HFFc6 (cell line): ENCODE measurements around the gene THAP7. TPM values are rescaled to one million over a fixed set of nuclear protein-coding genes. Genes with fewer than 3 reads are reported as not detected.
"Not testable (repeated sequence)": the region's sequence is repeated elsewhere in the genome, so short reads cannot be mapped to it uniquely, and the experiment has no call there.

Experiments
- DNase-seq: peaks from one replicate; pipeline ENCODE4 v3.0.0-alpha.2; 2018
- H3K27ac Mint-ChIP-seq: 2 replicates; pipeline ENCODE4 v1.8.0; 2020; ENCODE audit warnings: mild to moderate bottlenecking, mixed read lengths
- H3K27me3 Mint-ChIP-seq: 2 replicates; pipeline ENCODE4 v1.8.0; 2021; ENCODE audit warnings: mild to moderate bottlenecking, moderate library complexity, mixed read lengths; ENCODE audit not compliant: insufficient read depth
- H3K36me3 Mint-ChIP-seq: 2 replicates; pipeline ENCODE4 v1.8.0; 2021; ENCODE audit warnings: low read depth, mixed read lengths
- H3K4me1 Mint-ChIP-seq: 2 replicates; pipeline ENCODE4 v1.8.0; 2020; ENCODE audit warnings: low read depth, mixed read lengths
- H3K4me3 Mint-ChIP-seq: 2 replicates; pipeline ENCODE4 v1.8.0; 2020; ENCODE audit warnings: mild to moderate bottlenecking, moderate library complexity, mixed read lengths
- H3K9me3 Mint-ChIP-seq: 2 replicates; pipeline ENCODE4 v1.8.0; 2020; ENCODE audit warnings: mild to moderate bottlenecking, mixed read lengths
- total RNA-seq, 6 experiments: library from RNA; stranded (reverse); fragmentation: NEBNext Ultra II Directional; extraction: Animal tissue kit (Norgen Biotek cat#: 25700); gene quantifications; 2 replicates in 1 of 6; 3 replicates in 5 of 6; pipeline ENCODE4 v1.2.3, GENCODE V29; 2021
- TF ChIP-seq, protein P1 (sequence below): fragments of 200-600 bp; sonication (generic); IDR thresholded peaks from 2 replicates; pipeline ENCODE4 v1.5.0; 2021; ENCODE audit warnings: antibody characterized with exemption, mild to moderate bottlenecking

The THAP7 gene
- total RNA-seq, 6 experiments from 2014 or later = 17.8 to 23.1 (median 21.1) TPM

DNA sequence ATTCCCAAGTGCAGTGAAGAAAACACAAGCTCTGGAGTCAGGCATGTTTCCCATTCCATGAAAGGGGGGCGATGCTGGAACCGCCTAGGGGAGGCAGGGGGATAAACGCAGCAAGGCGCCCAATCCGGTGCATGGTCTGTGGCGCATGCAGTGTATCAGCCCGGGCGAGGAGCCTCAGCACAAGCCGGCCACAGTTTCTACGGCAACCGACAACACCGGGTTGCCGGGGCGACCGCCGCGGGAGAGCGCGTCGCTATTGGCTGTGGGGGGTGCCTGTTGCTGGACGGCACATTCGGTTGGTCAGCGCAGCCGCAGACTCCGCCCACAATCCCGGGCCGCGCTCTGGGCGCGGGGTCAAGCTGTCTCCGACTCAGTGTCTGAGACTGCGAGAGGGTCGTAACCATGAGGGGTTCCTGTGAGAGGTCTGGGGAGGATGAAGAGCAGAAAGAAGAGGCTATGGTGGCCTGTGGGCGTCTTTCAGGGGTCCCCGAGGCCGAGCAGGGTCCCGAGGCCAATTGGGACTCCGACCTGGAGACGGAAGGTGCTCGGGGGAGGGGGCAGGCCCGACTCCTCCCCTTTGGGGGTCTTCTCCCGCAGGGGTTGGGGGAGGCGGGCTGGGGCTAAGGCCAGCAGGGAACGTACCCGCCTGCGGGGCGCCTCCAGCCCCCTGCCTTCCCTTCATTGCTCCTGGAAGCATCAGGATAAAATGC is 43.8 kb upstream of the THAP7 start, which contains the start of gene LRRC74B:
LRRC74B (plus strand) TSS at position 362 of the 710 bp plus-strand sequence; CDS start at position 403, 41 bp downstream.
- Mint-ChIP-seq H3K27ac (peak within 1 kb of the TSS; percentile 99), H3K9me3 (no peaks in the 10 kb centered on the region), H3K4me3 (peak within 1 kb of the TSS; percentile 90), H3K27me3 (peaks cover 5% of the 10 kb centered on the region; the same call in 1 of the 2 replicates), H3K4me1 (peaks cover 47% of the 10 kb centered on the region), H3K36me3 (no peaks in the 10 kb centered on the region)
- peak; percentile 89 for DNase-seq
- TF ChIP-seq, protein P1, sequence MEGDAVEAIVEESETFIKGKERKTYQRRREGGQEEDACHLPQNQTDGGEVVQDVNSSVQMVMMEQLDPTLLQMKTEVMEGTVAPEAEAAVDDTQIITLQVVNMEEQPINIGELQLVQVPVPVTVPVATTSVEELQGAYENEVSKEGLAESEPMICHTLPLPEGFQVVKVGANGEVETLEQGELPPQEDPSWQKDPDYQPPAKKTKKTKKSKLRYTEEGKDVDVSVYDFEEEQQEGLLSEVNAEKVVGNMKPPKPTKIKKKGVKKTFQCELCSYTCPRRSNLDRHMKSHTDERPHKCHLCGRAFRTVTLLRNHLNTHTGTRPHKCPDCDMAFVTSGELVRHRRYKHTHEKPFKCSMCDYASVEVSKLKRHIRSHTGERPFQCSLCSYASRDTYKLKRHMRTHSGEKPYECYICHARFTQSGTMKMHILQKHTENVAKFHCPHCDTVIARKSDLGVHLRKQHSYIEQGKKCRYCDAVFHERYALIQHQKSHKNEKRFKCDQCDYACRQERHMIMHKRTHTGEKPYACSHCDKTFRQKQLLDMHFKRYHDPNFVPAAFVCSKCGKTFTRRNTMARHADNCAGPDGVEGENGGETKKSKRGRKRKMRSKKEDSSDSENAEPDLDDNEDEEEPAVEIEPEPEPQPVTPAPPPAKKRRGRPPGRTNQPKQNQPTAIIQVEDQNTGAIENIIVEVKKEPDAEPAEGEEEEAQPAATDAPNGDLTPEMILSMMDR = no peak

- peak; percentile 64 for DNase-seq
- Mint-ChIP-seq H3K4me1 (peaks cover 52% of the 10 kb centered on the region), H3K36me3 (no peaks in the 10 kb centered on the region), H3K9me3 (no peaks in the 10 kb centered on the region), H3K27ac (peak overlapping the region; percentile 99), H3K4me3 (peak overlapping the region; percentile 90), H3K27me3 (peaks cover 5% of the 10 kb centered on the region; the same call in 1 of the 2 replicates)
- TF ChIP-seq, protein P1 = no peak
These were observed 43.1 kb upstream of the THAP7 start for GRCh38 chr22:21044931-21045584.

DNA sequence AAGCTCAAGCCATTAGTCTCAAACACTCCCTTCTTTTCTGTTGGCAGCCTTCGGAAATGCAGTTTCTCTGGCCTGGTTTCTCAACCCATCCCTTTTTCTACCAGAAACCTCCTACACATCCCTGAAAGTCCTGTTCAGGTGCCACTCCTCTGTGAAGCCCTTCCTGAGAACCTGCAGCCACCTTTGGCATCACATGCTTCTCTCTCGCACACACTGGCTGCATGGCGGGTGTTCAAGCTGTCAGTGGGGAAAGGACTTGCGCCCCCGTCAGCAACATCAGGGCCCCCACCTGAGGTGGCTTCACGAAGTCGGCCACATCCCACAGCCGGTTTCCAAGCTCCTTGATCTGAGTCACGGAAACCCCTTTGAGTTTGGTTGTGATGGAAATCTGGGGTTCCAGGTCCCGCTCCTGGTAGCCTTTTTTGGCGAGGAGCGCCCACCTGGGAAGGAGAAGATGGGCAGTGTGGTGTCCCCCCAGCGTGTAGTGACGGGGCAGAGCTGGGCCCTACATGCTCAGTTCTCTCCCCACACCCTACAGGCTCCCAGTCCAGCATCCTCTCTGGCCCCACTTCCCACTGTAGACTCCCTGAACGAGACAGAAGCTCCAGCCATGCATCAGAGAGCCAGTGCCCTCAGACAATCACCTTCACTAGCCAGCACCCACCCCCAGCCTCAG is 42.1 kb upstream of the THAP7 start:
- H3K4me1 Mint-ChIP-seq = peaks cover 58% of the 10 kb centered on the region
- peak overlapping the region; percentile 90; the same call in 1 of the 2 replicates for H3K4me3 Mint-ChIP-seq
- peak overlapping the region; percentile 99 for H3K27ac Mint-ChIP-seq
- no peaks in the 10 kb centered on the region for H3K36me3 Mint-ChIP-seq
- TF ChIP-seq, protein P1 = no peak
- no peak for DNase-seq
- H3K9me3 Mint-ChIP-seq = no peaks in the 10 kb centered on the region
- peaks cover 5% of the 10 kb centered on the region; the same call in 1 of the 2 replicates for H3K27me3 Mint-ChIP-seq

GRCh38 chr22:21042978-21043859 is 41.3 kb upstream of the THAP7 start:
- Mint-ChIP-seq H3K27me3 (peaks cover 5% of the 10 kb centered on the region; the same call in 1 of the 2 replicates), H3K27ac (peak overlapping the region; percentile 79), H3K4me1 (peaks cover 65% of the 10 kb centered on the region), H3K9me3 (no peaks in the 10 kb centered on the region), H3K36me3 (no peaks in the 10 kb centered on the region), H3K4me3 (no peak overlapping the region; the same call in 1 of the 2 replicates)
- TF ChIP-seq, protein P1 = no peak
- DNase-seq = no peak

DNA sequence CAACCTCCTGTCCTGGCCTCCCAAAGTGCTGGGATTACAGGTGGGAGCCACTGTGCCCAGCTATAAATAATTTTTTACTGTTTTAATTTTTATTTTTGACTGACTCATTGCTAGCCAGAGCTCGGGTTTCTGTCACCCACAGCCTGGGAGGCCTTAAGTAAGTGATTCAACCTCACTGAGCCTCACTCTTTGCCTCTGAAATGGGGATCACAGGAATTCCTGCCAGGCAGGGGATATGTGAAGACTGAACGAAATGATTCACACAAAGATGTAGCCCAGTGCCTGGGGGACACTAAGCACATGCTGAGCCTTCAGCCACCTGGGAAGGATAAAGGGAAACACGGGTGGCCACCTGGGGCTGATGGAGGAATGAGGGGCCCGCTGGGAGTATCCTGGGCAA is 40.0 kb upstream of the THAP7 start:
- TF ChIP-seq, protein P1 = no peak
- no peak overlapping the region; the same call in 1 of the 2 replicates for H3K4me3 Mint-ChIP-seq
- peak; percentile 72 for DNase-seq
- H3K4me1 Mint-ChIP-seq = peaks cover 77% of the 10 kb centered on the region
- no peaks in the 10 kb centered on the region for H3K9me3 Mint-ChIP-seq
- no peaks in the 10 kb centered on the region for H3K36me3 Mint-ChIP-seq
- H3K27me3 Mint-ChIP-seq = peaks cover 3% of the 10 kb centered on the region; the same call in 1 of the 2 replicates
- peak overlapping the region; percentile 79 for H3K27ac Mint-ChIP-seq

- not testable (repeated sequence) for H3K27ac Mint-ChIP-seq, H3K9me3 Mint-ChIP-seq, H3K36me3 Mint-ChIP-seq, DNase-seq, H3K4me3 Mint-ChIP-seq, H3K27me3 Mint-ChIP-seq
- H3K4me1 Mint-ChIP-seq = peaks cover 55% of the 10 kb centered on the region
These were observed 37.2 kb upstream of the THAP7 start for GRCh38 chr22:21039158-21039557.
